Pons (tissue), 1 donor: Measurements from ENCODE around the gene GBE1.
A peak's percentile ranks its signal among the peaks of the same experiment; 100 is the strongest.

Source experiments
- DNase-seq: peaks from one replicate; pipeline ENCODE4 v3.0.0-alpha.2; 2016; ENCODE audit warnings: low spot score

The GBE1 gene

GRCh38 chr3:81621277-81621676 lies 140.2 kb downstream of the GBE1 start:
- no peak for DNase-seq

DNA sequence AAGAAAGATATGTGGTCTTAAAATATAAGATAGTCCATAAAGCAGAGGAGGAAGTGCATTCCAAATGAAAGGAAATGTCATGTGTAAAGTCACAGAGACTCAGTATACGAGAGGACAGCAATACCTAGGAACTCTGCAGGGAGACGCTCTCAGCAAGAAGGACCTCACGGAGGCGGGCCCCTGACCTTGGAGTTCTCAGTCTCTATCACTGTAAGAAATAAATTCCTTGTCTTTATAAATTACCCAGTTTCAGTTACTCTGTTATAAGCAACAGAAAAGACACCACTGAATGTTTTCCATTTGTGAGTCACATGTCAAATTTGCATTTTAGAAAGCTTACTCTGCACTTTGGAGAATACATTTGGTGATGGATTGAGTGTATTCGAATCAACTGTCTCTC lies 140.6 kb downstream of the GBE1 start:
- DNase-seq = no peak

DNA sequence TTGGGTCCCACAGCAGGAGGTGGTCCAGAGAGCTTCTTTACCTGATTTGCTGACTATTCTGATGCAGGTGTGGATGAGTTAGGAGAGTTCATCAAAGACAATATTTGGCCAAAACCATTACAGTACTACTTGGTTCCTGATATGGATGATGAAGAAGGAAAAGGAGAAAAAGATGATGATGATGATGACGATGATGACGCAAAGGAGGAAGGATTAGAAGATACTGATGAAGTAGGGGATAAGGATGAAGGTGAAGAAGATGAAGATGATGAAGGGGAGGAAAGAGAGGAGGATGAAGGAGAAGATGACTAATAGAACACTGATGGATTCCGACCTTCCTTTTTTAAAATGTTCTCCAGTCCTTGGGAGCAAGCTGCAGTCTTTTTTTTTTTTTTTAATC lies 148.7 kb downstream of the GBE1 start:
- DNase-seq = no peak

DNA sequence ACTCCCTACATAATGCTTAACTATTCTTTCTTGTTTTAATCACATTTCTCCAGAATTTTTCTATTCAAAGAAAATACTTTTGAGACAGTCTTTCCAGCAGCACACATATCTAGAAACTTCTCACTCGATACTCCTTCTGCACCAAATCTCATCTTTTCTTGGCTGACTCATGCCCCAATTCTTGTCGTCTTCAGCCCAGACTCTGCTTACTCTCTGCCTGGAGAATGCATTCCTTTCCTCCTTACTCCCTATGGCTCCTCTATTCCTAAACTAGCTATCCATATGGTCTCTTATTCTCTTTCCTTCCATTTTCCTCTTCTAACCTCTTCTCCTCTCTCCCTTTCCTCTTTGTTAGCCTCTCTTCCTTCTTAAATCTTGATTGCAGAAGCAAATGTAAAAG lies 158.7 kb downstream of the GBE1 start:
- no peak for DNase-seq

- no peak for DNase-seq
Measured at GRCh38 chr3:81601707-81602305, 159.6 kb downstream of the GBE1 start.

DNA sequence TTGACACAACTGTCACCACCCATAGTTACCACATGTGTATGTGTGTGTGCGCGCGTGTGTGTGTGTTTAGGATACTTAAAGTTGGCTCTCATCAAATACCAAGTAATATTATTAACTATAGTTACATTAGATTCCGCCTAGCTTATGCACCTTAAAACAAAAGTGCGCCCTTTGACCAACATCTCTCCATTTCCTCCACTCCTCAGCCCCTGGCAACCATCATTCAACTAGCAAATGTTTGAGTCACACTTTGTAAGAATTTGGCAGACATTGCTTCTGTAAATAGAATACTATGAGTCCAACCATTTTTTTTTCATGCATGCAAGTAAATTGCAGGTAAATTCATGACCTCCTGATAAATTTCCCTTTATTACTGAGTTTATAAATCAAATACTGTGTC lies 169.3 kb downstream of the GBE1 start:
- DNase-seq = no peak

DNA sequence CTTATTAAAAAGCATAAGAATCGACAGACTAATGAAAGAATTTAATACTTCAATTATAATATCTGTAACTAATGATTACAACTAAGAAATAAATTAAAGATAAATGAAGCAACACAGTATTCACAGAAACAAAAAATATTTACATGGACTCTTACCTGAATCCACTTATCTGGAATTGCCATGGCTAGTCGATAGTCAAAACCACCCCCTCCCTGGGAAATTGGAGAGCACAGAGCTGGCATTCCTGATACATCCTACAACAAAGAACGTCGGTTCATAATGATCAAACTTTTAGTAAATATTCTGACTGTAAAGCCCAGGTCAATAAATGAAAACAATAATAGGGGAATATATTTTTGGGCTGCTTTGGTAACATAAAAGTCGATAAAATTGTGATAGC lies 175.5 kb downstream of the GBE1 start:
- no peak for DNase-seq

DNA sequence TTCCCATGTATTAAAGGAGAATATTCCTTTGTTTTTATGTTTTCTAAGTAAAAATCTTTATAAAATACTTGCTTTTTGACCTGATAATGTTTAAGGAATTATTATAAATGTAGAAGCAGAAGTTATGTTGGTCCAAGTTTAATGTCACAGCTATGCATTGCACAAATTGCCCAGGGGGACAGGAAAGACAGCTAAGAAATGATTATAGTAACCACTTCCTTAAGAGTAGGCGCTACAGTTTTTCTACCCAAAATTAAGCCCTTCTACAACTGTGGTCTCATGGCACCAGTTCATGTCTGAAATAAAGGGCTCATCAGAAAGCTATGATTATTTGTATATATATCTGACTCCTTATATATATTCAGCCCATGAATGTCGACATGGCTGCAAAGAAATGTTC lies 176.4 kb downstream of the GBE1 start:
- no peak for DNase-seq

DNA sequence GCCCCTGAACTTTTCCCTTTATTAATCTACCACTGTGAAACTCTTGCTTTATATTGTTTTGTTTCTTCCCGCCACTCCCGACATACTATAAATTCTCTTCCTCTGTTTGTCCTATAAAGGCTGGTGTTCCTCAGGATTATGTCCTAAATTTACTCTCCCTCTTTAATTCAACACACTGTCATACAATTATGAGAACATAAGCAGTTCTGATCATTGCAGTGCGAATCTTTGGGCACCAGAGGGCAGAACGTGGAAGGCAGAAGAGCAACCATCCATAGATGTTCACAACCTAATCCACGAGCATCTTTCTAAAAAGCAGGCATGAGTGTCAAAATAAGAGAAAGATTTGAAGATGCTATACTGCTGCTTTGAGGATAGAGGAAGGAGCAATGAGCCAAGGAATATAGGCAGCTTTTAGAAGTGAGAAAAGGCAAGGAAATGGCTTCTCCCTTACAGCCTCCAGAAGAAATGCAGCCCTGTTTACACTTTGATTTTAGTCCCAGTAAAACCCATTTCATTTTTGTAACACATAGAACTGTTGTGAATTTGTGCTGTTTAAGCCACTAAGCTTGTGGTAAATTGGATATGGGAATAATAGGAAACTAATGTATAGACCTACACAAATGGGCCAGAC lies 179.4 kb downstream of the GBE1 start:
- peak; percentile 37 for DNase-seq

DNA sequence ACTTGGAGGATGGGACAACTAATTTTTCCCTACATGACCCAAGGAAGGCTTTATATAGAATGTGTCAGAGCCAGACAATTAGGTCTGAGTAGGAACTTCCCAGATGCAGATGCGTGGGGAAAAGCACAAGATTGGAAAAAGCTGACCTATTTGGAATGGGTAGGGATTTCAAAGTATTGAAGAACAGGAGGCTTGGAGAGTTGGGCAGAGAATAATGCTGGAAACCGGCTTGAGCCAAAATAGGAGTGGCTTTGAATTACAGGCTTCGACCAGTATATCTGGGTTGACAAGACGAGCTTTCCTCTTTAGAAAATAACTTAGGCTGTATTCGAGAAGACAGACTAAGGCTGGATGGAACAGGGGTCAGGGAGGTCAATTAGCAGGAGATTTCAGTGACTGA lies 181.1 kb downstream of the GBE1 start:
- DNase-seq = no peak

- DNase-seq = no peak
Measured at GRCh38 chr3:81579744-81580143, 181.7 kb downstream of the GBE1 start.

DNA sequence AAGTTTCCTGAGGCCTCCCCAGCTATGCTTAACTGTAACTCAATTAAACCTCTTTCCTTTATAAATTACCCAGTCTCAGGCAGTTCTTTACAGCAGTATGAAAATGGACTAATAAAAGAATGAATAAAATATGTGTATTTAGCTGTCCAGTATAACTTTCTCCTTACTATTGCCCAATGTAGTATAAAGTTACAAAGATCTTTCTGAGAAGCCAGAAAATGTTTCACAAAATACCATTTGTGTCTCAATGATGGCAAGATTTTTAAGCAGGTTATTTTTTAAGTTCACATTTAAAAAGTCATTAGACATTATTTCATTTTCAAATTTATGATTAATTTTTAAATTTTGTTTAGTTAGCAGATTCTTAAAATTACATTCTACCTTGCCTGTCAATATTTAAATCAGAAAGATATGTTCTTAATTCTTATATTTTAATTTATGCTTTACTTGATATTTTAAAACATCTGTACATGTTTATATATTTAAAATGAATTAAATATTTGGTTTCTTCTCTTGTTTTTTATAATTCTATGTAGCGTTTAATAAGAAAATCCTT lies 189.2 kb downstream of the GBE1 start:
- DNase-seq = no peak

DNA sequence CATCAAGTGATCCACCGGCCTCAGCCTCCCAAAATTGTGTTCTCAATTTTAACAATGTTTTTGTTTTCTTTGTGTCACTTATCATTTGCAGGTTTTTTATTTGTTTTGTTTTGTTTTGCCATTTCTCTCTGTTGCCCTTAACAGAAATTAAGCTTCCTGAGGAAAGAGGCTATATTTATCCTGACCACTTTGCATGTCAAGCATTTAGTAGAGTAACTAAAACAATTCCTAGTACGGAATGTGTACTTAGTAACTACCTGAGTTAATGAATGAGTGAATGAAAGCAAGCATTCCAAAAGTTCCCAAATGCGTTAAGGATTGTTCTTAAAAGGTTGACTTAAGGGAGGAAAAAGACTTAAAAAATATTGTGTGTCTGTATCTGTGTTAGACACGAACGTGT lies 193.1 kb downstream of the GBE1 start:
- DNase-seq = no peak

DNA sequence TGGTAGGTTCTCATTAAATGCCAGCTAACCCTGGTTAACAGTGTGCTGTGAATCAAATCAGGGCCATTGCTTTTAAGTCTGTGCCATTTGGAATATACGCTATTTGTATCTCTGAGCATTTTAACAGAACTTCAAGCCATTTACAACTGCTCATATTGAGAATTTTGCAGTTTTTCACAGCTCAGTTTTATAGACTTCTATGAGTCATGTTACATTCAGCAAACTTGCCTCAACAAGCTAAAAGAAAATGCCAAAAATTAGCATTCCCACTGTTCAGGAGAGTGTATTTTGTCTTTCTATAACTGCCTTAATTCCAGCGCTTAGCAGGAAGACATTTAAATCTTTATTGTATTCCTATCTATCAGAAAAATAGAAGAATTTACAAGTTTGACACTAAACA lies 196.4 kb downstream of the GBE1 start:
- no peak for DNase-seq

- DNase-seq = no peak
Measured at GRCh38 chr3:81558106-81558505, 203.3 kb downstream of the GBE1 start.

DNA sequence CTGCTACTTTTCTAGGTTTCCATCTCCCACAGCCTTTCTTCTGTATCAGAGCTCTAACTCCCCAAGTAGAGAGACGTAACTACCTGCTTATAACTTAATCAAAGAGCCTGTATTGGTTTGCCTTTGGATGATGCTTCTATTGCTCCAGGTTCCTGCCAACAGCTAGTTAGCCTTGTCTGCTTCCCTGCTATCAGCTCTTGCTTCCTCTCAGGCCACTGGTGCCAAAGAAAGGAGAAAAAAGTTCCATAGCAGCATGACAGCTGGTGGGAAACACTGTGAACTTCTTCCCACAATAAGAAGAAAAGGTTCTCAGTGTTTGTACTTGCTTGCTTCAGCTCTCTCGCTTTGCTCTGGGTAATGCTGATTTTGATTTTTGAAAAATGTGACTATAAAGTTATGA lies 206.6 kb downstream of the GBE1 start:
- no peak for DNase-seq

- no peak for DNase-seq
Measured at GRCh38 chr3:81554388-81554787, 207.1 kb downstream of the GBE1 start.

- no peak for DNase-seq
Measured at GRCh38 chr3:81550415-81550814, 211.0 kb downstream of the GBE1 start.

DNA sequence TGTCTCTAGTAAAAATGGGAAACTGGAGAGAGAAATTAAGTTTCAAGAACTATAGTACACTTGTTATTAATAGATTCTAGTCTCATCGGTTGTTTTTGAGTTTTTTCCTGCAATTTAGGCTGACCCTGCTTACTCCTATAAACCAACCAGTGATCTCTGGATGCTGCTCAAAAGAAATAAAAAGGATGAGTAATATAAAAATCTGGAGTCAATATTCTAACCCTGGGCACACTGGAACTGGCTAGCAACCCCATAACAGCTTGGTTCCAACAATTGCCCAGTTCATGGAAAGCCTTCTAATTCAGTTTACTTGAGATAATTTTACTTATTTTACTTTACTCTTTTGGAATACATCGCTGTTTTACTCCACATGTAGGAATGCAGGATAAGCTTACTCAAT lies 211.6 kb downstream of the GBE1 start:
- DNase-seq = no peak

DNA sequence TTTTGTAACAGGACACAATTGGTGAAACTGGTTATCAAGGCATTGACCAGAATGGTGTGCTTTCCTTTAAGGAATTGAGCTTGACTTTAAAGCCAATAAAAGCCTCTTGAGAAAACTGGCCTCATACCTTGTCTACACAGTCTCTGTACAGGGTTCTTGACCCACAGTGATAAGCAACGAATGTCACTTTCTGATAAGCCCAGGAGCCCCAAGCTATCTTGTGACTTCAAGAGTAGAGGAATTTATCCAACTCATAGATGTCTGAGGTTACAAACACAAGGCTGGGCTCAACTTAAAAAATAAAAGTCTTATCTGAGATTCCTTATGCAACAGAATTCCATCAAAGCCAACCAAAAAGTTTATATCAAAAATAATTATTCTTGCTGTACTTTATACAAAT lies 212.1 kb downstream of the GBE1 start:
- DNase-seq = no peak

DNA sequence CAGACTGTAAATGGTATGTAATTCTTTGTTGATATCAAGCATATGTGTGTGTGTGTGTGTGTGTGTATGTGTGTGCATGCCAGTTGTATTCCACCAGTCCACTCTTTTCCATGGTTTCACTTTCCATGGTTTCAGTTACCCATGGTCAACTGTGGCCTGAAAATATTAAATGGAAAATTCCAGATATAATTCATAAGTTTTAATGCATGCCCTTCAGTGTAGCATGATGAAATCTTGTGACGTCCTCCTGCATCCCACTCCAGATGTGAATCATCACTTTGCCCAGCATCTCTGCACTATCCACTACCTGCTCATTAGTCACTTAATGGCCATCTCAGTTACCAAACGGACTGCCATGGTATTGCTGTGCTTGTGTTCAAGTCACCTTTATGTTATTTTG lies 215.9 kb downstream of the GBE1 start:
- no peak for DNase-seq

DNA sequence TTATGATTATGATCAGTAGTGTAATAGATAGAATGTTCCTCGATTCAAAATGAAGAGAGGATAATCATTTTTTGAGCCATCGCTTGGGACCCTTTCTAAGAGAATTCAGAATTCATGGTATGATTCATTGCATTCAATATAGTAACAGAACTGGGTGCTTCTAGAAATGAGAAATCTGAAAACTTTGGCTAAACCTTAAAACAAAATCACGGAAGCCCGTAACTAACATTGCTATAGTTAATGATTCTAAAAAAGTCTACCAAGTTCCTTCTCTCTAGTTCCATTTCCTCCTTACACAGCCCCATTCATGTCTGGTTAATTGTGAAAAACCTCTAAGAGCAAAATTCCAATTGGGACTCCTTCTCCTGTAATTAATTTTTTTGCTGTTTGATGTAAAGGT lies 217.1 kb downstream of the GBE1 start:
- DNase-seq = no peak

GRCh38 chr3:81540787-81541186 lies 220.7 kb downstream of the GBE1 start:
- DNase-seq = no peak

DNA sequence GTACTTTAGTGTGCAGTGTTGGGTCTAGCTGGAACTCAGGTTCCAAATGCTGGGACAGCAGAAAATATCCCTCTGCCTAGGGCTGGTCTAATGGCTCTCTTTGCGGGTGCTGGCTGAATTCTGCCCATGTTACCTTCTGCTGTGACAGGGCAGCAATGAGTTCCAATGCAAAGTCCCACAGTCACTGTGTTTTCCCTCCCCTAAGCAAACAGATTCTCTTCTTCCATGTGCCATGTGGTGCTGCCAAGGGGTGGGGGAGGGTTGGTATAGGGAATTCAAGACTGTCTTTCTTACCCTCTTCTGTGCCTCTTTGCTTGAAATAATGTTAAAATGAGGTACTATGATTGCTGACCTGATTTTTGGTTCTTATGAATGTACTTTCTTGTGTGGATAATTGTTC lies 229.6 kb downstream of the GBE1 start:
- DNase-seq = no peak
